Measurements from ENCODE around the gene AKR1C8.
A peak's percentile ranks its signal among the peaks of the same experiment; 100 is the strongest.
"Not testable (repeated sequence)": the region's sequence is repeated elsewhere in the genome, so short reads cannot be mapped to it uniquely, and the experiment has no call there.

AKR1C8 gene

GRCh38 chr10:5163487-5163886, 21.5 kb downstream of the AKR1C8 start:
- peak; percentile 7 for DNase-seq

GRCh38 chr10:5159126-5159525, 25.8 kb downstream of the AKR1C8 start:
- no peak for DNase-seq

GRCh38 chr10:5157501-5157900, 27.4 kb downstream of the AKR1C8 start:
- DNase-seq: no peak

- no peak for DNase-seq
Observed at GRCh38 chr10:5155951-5156350, 29.0 kb downstream of the AKR1C8 start.

- no peak for DNase-seq
Observed at GRCh38 chr10:5151076-5151475, 33.9 kb downstream of the AKR1C8 start.

- DNase-seq: no peak
Observed at GRCh38 chr10:5148678-5149032, 36.3 kb downstream of the AKR1C8 start.

- no peak for DNase-seq
Observed at GRCh38 chr10:5147981-5148677, 36.8 kb downstream of the AKR1C8 start.

- DNase-seq: peak; percentile 36
Observed at GRCh38 chr10:5147255-5147980, 37.5 kb downstream of the AKR1C8 start.

GRCh38 chr10:5146920-5147254, 38.1 kb downstream of the AKR1C8 start:
- DNase-seq: no peak

- no peak for DNase-seq
Observed at GRCh38 chr10:5143137-5143536, 41.8 kb downstream of the AKR1C8 start.

- DNase-seq: no peak
Observed at GRCh38 chr10:5142199-5142598, 42.8 kb downstream of the AKR1C8 start.

- not testable (repeated sequence) for DNase-seq
Observed at GRCh38 chr10:5137699-5138098, 47.3 kb downstream of the AKR1C8 start.

GRCh38 chr10:5136468-5137087, 48.4 kb downstream of the AKR1C8 start:
- no peak for DNase-seq

- DNase-seq: no peak
Observed at GRCh38 chr10:5135581-5135980, 49.4 kb downstream of the AKR1C8 start.

- no peak for DNase-seq
Observed at GRCh38 chr10:5125315-5126044, 59.5 kb downstream of the AKR1C8 start.

GRCh38 chr10:5123886-5124285, 61.1 kb downstream of the AKR1C8 start:
- DNase-seq: no peak

- DNase-seq: not testable (repeated sequence)
Observed at GRCh38 chr10:5119997-5120396, 65.0 kb downstream of the AKR1C8 start.

- no peak for DNase-seq
Observed at GRCh38 chr10:5117026-5117425, 67.9 kb downstream of the AKR1C8 start.

- DNase-seq: no peak
Observed at GRCh38 chr10:5116621-5117020, 68.3 kb downstream of the AKR1C8 start.

GRCh38 chr10:5109861-5110260, 75.1 kb downstream of the AKR1C8 start:
- DNase-seq: not testable (repeated sequence)

- no peak for DNase-seq
Observed at GRCh38 chr10:5108658-5109416, 76.1 kb downstream of the AKR1C8 start.

GRCh38 chr10:5107860-5108526, 77.0 kb downstream of the AKR1C8 start:
- no peak for DNase-seq
